ENCODE data around the gene ADRA1B. TPM values are rescaled to one million over a fixed set of nuclear protein-coding genes. Genes with fewer than 3 reads are reported as not detected.

ADRA1B gene
- total RNA-seq, 1 donor, result 0.36 TPM

- Histone ChIP-seq H4K20me1 (ENCODE audit: insufficient read depth, low read length) (no peaks in the 10 kb centered on the region), H3K27me3 (ENCODE audit: insufficient read depth, low read length) (no peaks in the 10 kb centered on the region), H3K4me2 (ENCODE audit: insufficient read depth, low read length) (no peak overlapping the region), H3K36me3 (ENCODE audit: insufficient read depth, low read length) (no peaks in the 10 kb centered on the region), H3K4me3 (ENCODE audit: insufficient read depth, low read length) (no peak overlapping the region), H2AFZ (ENCODE audit: low read length) (no peak overlapping the region), H3K79me2 (ENCODE audit: insufficient read depth, low read length) (no peaks in the 10 kb centered on the region), H3K27ac (ENCODE audit: low read depth, low read length) (no peak overlapping the region), H3K4me1 (ENCODE audit: insufficient read depth, low read length) (peaks cover 41% of the 10 kb centered on the region), H3K9me3 (ENCODE audit: low read depth, low read length) (no peaks in the 10 kb centered on the region)
- TF ChIP-seq CTCF (IDR thresholded peaks at IDR 0.05; ENCODE audit: extremely low read depth, low read depth, low read length), result no peak
- peak; percentile 27 for DNase-seq (ENCODE audit: insufficient read length, low spot score, missing footprints)
Measured at GRCh38 chr5:159972538-159973362, 56.5 kb downstream of the ADRA1B start.

GRCh38 chr5:159975462-159976019 is 59.3 kb downstream of the ADRA1B start:
- H3K27ac ChIP-seq (ENCODE audit: low read depth, low read length), result peak overlapping the region; percentile 66
- peak; percentile 99 for DNase-seq (ENCODE audit: insufficient read length, low spot score, missing footprints)
- peak; percentile 74 for TF ChIP-seq CTCF (IDR thresholded peaks at IDR 0.05; ENCODE audit: extremely low read depth, low read depth, low read length)

GRCh38 chr5:159976921-159977320 is 60.6 kb downstream of the ADRA1B start:
- H3K36me3 ChIP-seq (ENCODE audit: insufficient read depth, low read length), result no peaks in the 10 kb centered on the region
- peaks cover 24% of the 10 kb centered on the region for H3K4me1 ChIP-seq (ENCODE audit: insufficient read depth, low read length)
- DNase-seq (ENCODE audit: insufficient read length, low spot score, missing footprints), result peak; percentile 62
- H3K4me3 ChIP-seq (ENCODE audit: insufficient read depth, low read length), result no peak overlapping the region
- H3K9me3 ChIP-seq (ENCODE audit: low read depth, low read length), result no peaks in the 10 kb centered on the region
- H3K27ac ChIP-seq (ENCODE audit: low read depth, low read length), result no peak overlapping the region
- no peaks in the 10 kb centered on the region for H3K27me3 ChIP-seq (ENCODE audit: insufficient read depth, low read length)
- H2AFZ ChIP-seq (ENCODE audit: low read length), result no peak overlapping the region
- no peak overlapping the region for H3K4me2 ChIP-seq (ENCODE audit: insufficient read depth, low read length)
- H3K79me2 ChIP-seq (ENCODE audit: insufficient read depth, low read length), result no peaks in the 10 kb centered on the region
- TF ChIP-seq CTCF (IDR thresholded peaks at IDR 0.05; ENCODE audit: extremely low read depth, low read depth, low read length), result no peak
- H4K20me1 ChIP-seq (ENCODE audit: insufficient read depth, low read length), result no peaks in the 10 kb centered on the region

More at GRCh38 chr5:159975462-159976019, 59.3 kb downstream of the ADRA1B start:
- Histone ChIP-seq H3K4me2 (ENCODE audit: insufficient read depth, low read length) (peak overlapping the region; percentile 66), H3K36me3 (ENCODE audit: insufficient read depth, low read length) (no peaks in the 10 kb centered on the region), H3K27me3 (ENCODE audit: insufficient read depth, low read length) (no peaks in the 10 kb centered on the region), H3K4me3 (ENCODE audit: insufficient read depth, low read length) (peak overlapping the region; percentile 30), H3K79me2 (ENCODE audit: insufficient read depth, low read length) (no peaks in the 10 kb centered on the region), H3K4me1 (ENCODE audit: insufficient read depth, low read length) (peaks cover 30% of the 10 kb centered on the region), H2AFZ (ENCODE audit: low read length) (peak overlapping the region; percentile 65), H3K9me3 (ENCODE audit: low read depth, low read length) (no peaks in the 10 kb centered on the region), H4K20me1 (ENCODE audit: insufficient read depth, low read length) (no peaks in the 10 kb centered on the region)

- DNase-seq (ENCODE audit: insufficient read length, low spot score, missing footprints), result peak; percentile 14
- no peaks in the 10 kb centered on the region for H3K27me3 ChIP-seq (ENCODE audit: insufficient read depth, low read length)
- no peak overlapping the region for H3K27ac ChIP-seq (ENCODE audit: low read depth, low read length)
- H3K9me3 ChIP-seq (ENCODE audit: low read depth, low read length), result no peaks in the 10 kb centered on the region
- H2AFZ ChIP-seq (ENCODE audit: low read length), result no peak overlapping the region
- no peaks in the 10 kb centered on the region for H4K20me1 ChIP-seq (ENCODE audit: insufficient read depth, low read length)
- H3K36me3 ChIP-seq (ENCODE audit: insufficient read depth, low read length), result no peaks in the 10 kb centered on the region
- peaks cover 30% of the 10 kb centered on the region for H3K4me1 ChIP-seq (ENCODE audit: insufficient read depth, low read length)
- TF ChIP-seq CTCF (IDR thresholded peaks at IDR 0.05; ENCODE audit: extremely low read depth, low read depth, low read length), result no peak
- no peak overlapping the region for H3K4me2 ChIP-seq (ENCODE audit: insufficient read depth, low read length)
- H3K4me3 ChIP-seq (ENCODE audit: insufficient read depth, low read length), result no peak overlapping the region
- H3K79me2 ChIP-seq (ENCODE audit: insufficient read depth, low read length), result no peaks in the 10 kb centered on the region
Measured at GRCh38 chr5:159978358-159978757, 62.1 kb downstream of the ADRA1B start.

Measured in osteoblast (primary cell).